ENCODE measurements around the gene CCT3.

DNA sequence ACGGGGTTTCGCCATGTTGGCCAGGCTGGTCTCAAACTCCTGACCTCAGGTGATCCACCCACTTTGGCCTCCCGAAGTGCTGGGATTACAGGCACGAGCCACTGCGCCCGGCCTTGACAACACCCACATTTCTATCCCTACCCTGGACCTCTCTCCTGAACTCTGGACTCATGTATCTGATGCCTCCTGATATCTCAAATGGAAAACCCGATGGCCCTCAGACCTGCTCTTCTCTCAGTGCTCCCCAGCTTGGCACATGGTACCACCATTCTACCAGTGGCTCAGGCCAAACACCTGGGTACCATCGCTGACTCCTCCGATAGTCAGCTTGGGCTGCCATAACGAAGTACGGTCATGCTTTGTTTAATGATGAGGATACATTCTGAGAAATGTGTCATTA, 22.4 kb upstream of the CCT3 start:
- TF ChIP-seq CTCF (conservative IDR thresholded peaks at IDR 0.05; ENCODE audit: low read length) (no peak), EZH2phosphoT487 (IDR thresholded peaks at IDR 0.05; ENCODE audit: borderline replicate concordance, low read depth, low read length) (no peak)
